Choroid plexus epithelial cell (primary cell): ENCODE results near the gene LBX2.
"Not testable (repeated sequence)": the region's sequence is repeated elsewhere in the genome, so short reads cannot be mapped to it uniquely, and the experiment has no call there.

Source experiments
- DNase-seq: peaks from one replicate; pipeline ENCODE4 v3.0.0-alpha.2; 2010; ENCODE audit warnings: low read depth
- H3K4me3 ChIP-seq: 2 replicates; pipeline ENCODE4 v1.5.1; 2011; ENCODE audit warnings: low read depth, mild to moderate bottlenecking, control low read depth, low read length, moderate library complexity
- TF ChIP-seq, protein P1 (sequence below): conservative IDR thresholded peaks from 2 replicates; pipeline ENCODE4 v1.5.1; 2011; ENCODE audit warnings: low read depth, mild to moderate bottlenecking, control low read depth, inconsistent platforms, low read length, moderate library complexity

The LBX2 gene

GRCh38 chr2:74486141-74486540 is 13.3 kb downstream of the LBX2 start:
- H3K4me3 ChIP-seq: no peak overlapping the region
- no peak for DNase-seq
- TF ChIP-seq, protein P1, sequence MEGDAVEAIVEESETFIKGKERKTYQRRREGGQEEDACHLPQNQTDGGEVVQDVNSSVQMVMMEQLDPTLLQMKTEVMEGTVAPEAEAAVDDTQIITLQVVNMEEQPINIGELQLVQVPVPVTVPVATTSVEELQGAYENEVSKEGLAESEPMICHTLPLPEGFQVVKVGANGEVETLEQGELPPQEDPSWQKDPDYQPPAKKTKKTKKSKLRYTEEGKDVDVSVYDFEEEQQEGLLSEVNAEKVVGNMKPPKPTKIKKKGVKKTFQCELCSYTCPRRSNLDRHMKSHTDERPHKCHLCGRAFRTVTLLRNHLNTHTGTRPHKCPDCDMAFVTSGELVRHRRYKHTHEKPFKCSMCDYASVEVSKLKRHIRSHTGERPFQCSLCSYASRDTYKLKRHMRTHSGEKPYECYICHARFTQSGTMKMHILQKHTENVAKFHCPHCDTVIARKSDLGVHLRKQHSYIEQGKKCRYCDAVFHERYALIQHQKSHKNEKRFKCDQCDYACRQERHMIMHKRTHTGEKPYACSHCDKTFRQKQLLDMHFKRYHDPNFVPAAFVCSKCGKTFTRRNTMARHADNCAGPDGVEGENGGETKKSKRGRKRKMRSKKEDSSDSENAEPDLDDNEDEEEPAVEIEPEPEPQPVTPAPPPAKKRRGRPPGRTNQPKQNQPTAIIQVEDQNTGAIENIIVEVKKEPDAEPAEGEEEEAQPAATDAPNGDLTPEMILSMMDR: no peak

DNA sequence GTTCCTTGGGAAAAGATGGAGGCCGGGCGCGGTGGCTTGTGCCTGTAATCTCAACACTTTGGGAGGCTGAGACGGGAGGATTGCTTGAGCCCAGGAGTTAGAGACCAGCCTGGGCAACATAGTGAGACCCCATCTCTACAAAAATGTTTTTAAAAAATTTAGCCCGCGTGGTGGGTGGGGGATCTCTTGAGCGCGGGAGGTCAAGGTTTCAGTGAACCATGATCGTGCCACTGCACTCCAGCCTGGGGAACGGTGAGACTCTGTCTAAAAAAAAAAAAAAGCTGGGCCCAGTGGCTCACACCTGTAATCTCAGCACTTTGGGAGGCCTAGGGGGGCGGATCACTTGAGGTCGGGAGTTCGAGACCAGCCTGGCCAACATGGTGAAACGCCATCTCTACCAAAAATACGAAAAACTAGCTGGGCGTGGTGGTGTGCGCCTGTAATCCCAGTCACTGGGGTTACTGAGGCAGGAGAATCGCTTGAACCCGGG is 15.7 kb downstream of the LBX2 start:
- not testable (repeated sequence) for DNase-seq
- peak overlapping the region; percentile 94 for H3K4me3 ChIP-seq

DNA sequence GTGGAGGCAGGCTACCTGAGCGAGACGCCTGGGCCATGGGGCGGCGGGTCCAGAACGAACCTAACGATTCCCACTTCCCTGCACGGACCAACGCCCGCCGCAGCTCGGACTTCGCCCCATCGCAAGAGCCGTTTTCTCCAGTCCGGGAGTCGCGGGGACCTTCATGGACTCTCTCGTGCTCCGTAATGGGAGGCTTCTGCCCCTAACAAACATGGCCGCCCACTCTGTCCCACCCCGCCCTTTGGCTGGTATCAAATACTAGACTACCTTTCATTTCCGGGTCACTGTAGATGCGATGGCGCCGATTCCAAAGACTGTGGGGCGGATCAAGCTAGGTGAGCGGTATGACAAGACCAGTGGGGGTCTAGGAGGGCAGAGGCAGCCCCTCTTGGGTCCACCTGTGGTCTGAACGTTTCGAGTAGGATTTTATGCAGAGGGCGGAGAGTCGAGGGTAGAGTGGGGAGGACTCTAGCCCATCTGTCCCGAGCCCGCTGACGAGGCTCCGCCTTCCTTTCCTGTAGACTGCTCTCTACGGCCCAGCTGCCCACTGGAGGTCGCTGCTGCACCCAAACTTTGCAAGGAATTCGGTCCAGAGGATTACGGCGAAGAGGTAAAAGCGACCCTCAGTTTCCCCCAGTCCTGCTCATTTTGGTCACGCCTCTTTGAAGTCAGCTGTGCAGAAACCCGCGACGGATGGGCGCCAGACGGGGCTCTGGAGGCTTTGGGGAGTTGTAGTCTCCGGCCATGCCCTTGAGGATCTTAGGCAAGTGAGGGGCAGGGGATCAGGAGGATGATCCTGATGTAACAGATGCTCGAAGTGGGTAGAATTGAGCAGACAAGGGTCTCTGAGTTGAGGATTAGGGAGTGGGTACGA is 16.4 kb downstream of the LBX2 start, which contains the start of the genes CCDC142 and TTC31:
Gene CCDC142 (minus strand): TSS at position 198 of the 874 bp plus-strand sequence. CDS start 161 bp downstream, at position 37.
Gene TTC31 (plus strand): TSS at position 281 of the 874 bp plus-strand sequence. CDS start 15 bp downstream, at position 296.
- peak within 1 kb of the TSS; percentile 94 for H3K4me3 ChIP-seq
- DNase-seq: peak; percentile 97
- TF ChIP-seq, protein P1: peak; percentile 92

DNA sequence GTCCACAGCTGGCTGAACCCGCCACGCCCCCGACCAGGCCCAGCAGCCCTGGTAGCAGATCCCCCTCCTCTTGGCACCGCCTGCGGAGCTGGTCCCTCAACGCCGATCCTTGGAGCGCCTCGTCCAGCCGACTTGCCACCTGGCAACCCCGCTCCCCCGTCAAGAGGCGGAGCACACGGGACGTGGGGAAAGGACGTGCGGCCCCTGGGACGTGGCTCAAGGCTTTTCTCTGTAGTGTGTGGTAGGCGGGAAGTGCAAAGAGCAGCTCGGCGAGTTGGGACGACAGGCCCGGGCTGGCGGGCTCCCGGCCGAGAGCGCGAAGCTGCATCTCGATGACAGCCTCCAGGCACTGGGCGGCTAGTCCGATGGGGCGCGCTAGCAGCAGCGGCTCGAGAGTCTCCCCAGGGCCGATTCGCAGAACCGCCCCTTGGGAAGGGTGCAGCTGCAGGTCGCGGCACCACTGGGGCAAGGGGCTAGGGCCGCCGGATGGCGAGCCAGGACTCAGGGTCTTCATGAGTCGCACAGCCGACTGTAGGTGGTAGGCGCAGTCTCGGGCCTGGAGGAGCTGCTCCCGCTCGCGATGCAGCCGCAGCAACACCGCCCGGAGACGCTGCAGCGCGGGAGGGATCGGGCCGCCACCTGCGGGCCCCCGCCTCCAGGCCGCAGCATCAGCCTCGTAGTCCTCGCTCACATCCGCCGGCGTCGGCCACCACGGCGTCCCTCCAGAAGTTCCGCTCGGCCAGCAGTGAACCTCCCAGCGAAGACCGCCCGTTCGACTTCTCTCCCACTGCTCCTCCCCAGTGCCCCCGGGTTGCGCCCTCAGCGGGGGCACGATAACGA is 17.2 kb downstream of the LBX2 start:
- peak overlapping the region; percentile 94 for H3K4me3 ChIP-seq
- TF ChIP-seq, protein P1: no peak
- DNase-seq: no peak

DNA sequence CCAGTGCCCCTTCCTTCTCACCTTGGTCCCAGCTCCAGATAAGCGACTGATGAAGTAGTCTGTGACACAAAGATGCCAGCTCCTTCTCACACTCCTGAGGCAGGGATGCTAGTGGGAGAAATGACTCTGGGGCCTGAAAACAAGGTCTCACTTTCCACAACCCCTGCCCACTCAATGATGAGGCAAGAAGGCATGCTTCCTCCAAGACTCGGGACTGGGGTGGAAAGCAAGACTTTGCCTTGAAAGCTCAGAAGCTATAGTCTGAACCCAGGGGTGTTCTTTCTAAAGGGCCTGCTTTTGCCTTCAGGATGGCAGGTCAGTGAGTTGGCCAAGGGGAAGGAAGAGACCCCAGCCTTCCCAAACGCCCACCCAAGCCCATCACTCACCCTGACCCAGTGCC is 18.0 kb downstream of the LBX2 start:
- TF ChIP-seq, protein P1: no peak
- peak overlapping the region; percentile 94 for H3K4me3 ChIP-seq
- DNase-seq: no peak

- DNase-seq: no peak
- TF ChIP-seq, protein P1: peak; percentile 56
- no peak overlapping the region for H3K4me3 ChIP-seq
Observed at GRCh38 chr2:74474899-74475298, 24.5 kb downstream of the LBX2 start.

GRCh38 chr2:74474481-74474880 is 24.9 kb downstream of the LBX2 start:
- DNase-seq: no peak
- TF ChIP-seq, protein P1: no peak
- no peak overlapping the region for H3K4me3 ChIP-seq
